GM18520 (cell line): Measurements from ENCODE around the gene THSD7A.
"Not testable (repeated sequence)": the region's sequence is repeated elsewhere in the genome, so short reads cannot be mapped to it uniquely, and the experiment has no call there.

Experiments used
- ATAC-seq: cut with Tn5 transposase; IDR thresholded peaks from one replicate; pipeline ENCODE4 v1.9.1; 2021; ENCODE audit not compliant: unreplicated experiment

The THSD7A gene

GRCh38 chr7:11527707-11528106, 304.3 kb downstream of the THSD7A start:
- no peak for ATAC-seq

GRCh38 chr7:11524476-11525397, 307.3 kb downstream of the THSD7A start:
- no peak for ATAC-seq

DNA sequence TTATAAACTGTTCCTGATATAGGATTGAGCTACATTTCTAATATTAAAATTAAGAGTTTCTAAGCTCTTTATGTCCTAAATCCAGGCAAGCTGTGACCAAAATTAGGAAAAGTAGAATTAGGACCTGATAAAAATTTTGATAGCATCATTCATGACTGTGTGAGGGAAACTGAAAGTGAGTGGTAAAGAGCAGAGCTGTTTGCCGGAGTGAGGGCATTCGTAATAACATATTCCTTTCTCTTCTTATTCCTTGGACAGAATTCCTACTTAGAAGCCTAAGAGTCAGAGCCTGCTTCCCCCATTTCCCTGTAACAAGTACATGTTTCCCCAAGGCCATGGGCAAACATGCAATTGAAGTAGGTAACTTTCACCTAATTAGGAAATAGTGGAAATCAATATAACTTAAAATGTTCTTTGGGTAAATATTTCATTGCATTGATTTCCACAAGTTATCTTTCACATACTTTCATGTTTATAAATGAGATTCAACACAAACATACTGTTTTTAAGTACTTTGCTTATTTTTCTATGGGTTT, 310.0 kb downstream of the THSD7A start:
- ATAC-seq: not testable (repeated sequence)

GRCh38 chr7:11517853-11518252, 314.1 kb downstream of the THSD7A start:
- ATAC-seq: no peak

DNA sequence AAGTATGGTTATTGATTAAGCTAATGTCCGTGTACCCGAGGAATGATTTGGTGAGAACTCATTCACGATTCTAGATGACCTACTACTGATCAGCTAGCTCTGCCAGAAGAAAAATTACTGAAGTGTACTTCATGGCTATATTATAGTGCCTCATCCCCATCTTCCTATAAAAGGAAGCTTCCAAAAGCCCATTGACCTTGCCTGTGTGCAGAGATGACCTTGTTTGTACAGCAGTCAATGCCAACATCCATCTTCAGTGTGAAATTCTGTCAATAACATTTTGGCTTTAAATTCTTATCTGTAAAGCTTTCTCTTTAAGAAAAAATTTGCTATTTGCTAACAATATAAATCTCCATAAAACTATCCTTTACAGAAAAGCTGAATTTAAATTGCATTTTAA, 315.7 kb downstream of the THSD7A start:
- ATAC-seq: no peak

DNA sequence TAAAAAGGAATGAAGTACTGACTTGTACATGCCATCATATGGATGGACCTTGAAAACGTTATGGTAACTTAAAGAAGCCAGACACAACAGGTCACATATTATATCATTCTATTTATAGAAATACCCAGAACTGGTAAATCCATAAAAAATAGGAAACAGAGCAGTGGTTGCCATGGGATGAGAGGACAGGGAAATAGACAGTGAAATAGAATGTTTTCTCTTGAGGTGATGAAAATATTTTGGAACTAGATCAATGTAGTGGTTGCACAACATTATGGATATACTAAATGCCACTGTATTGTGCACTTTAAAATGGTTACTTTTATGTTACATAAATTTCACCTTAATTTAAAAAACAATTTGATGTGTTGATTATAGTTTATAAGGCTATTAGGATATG, 318.5 kb downstream of the THSD7A start:
- no peak for ATAC-seq

- no peak for ATAC-seq
These were observed 324.1 kb downstream of the THSD7A start for GRCh38 chr7:11507929-11508328.

GRCh38 chr7:11506417-11506816, 325.6 kb downstream of the THSD7A start:
- no peak for ATAC-seq

GRCh38 chr7:11505471-11505985, 326.5 kb downstream of the THSD7A start:
- ATAC-seq: no peak

GRCh38 chr7:11492307-11492706, 339.7 kb downstream of the THSD7A start:
- ATAC-seq: no peak

DNA sequence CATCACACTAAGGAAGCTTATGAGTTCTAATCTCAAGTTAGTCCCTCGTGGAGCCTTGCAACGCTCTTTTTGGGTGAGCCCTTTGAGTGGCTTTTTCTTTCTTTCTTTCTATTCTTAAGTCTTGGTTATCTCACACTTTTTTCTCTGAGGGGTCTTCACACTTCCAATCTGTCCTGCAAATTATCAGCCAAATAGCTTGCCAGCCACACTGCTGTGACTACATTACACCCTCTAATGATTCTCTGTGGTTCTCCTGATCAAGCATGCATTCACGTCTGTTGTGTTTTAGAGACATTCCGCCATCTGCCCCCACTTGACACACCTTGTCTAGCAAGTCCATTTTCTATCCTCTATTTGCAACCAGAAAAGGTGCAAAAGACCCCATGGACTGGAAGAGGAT, 340.2 kb downstream of the THSD7A start:
- ATAC-seq: no peak

DNA sequence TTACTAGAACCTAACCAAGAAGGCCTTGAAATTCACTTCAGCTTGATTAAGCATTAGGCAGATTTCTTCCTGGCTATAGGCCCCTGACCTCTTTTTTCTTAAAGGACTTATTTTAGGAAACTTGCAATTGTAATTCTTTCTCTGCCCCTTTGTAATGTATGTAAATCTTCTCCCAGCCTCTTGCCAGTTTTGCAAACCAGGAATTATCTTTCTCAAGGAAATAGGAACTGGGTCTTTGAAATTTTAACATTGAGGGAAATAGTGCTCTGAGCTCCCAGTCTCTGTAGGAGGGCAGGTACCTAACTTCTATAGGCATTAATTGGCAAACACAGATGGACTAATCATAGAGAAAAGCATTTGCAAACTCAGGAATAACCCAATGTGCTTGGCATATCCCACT, 342.7 kb downstream of the THSD7A start:
- no peak for ATAC-seq

- no peak for ATAC-seq
These were observed 345.7 kb downstream of the THSD7A start for GRCh38 chr7:11486271-11486670.

DNA sequence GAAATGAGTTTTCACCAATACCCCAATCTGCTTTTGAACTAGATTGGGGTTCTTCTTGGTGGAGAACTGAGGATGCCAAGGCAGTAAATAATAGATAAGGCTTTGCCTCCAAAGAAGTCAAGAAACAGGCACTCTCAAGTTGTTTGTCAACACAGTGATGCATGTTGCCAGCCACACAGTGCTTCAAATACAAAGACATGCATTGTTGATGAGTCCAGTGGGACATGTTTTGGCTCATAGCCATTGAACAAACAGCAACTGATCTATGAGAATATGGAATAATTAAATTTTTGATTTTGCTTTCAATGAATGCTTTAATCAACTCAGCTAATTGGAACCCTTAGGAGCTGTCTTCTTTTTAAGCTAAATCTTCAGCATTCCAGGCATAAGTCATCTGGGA, 346.4 kb downstream of the THSD7A start:
- no peak for ATAC-seq

GRCh38 chr7:11480143-11480542, 351.9 kb downstream of the THSD7A start:
- ATAC-seq: no peak

GRCh38 chr7:11478882-11479281, 353.1 kb downstream of the THSD7A start:
- no peak for ATAC-seq

DNA sequence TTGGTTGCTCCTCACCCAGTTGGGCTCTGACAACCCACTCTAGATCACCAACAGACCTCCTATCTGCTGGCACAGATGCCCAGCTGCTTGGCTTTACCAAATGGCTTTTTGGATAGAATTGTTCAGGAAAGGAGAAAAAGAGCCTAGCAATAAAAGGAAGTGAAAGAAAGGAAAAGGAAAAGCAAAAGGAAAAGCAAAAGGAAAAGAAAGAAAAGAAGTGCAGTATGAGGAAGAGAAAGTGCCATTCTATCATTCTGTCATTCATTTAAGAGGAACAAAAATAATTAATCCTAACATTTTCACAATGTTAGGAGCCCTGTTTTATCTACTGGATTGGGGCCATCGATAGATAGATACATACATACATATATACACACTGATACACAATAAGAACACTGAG, 353.6 kb downstream of the THSD7A start:
- no peak for ATAC-seq

DNA sequence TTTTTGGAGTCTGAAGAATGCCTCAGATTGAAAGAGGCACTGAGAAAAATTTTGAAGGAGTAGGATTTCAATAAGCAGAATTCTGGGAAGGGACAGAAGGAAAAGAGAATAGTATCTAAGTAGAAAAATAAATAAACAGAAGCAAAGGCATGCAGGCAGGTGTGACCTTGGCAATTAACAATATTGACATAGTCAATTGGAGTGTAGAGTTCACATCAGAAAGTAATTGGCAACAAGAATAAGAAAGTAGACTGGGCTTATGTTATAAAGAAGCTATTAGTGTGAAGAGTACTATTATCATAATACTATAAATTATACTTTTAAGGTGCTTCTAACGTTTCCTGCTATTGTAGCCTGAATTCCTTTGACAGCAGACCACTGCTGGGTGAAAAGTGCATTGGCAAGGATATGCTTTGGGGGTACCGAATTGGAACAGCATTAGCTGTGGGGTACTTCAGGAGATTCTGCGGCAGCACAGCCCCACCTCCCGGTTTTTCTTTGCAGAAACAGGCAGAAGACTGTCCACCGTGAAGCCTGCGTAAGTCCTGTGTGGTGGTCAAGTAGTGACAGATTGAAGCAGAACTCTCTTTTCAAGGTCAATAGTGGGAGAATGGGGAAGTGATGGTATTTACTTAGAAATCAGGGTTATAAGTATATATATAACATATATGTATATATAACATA, 357.0 kb downstream of the THSD7A start:
- no peak for ATAC-seq

DNA sequence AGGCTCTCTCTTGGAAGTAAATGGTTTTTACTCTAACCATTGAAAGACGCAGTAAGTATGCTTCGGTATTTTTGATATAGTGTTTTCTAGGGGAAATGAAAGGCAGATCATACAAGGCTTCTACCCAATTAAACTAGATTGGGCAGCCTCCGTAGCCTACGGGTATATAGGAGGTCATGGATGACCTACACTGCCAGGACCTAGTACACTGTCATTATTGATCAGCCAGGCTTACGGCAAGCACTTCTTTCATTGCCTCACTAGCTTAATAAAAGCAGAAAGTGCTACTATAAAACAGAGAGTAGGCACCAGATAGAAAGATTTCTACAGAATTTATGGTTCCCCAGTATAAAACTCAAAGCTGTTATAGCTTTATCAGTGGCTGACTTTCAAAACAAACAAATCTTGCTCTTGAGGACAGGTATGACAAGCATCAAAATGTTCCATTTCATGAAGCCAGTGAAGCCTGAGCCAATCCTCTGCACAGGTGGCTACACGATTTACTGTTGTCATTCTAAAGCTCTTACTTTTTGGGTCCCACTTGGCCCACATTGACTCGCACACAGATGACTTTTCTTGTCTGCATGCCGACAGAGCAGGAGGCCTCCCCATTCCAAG, 358.1 kb downstream of the THSD7A start:
- ATAC-seq: no peak

- ATAC-seq: no peak
These were observed 358.8 kb downstream of the THSD7A start for GRCh38 chr7:11473220-11473619.

- ATAC-seq: no peak
These were observed 359.4 kb downstream of the THSD7A start for GRCh38 chr7:11472646-11473045.
